Sciatic nerve (tissue), 2 donors: Measurements from ENCODE around the gene SLK. TPM values are rescaled to one million over a fixed set of nuclear protein-coding genes. Genes with fewer than 3 reads are reported as not detected.

Source experiments
- ATAC-seq: fragments of 200-7000 bp; cut with Tn5 transposase; one replicate; pipeline ENCODE4 v1.9.1; 2020; ENCODE audit warnings: mild to moderate bottlenecking, moderate library complexity
- DNase-seq: peaks from one replicate; pipeline ENCODE4 v3.0.0-alpha.2; 2020; ENCODE audit warnings: low spot score
- intact Hi-C: fragments of 100-400 bp; cut with DNase I; formaldehyde crosslinking; loops from one replicate; pipeline ENCODE4 v1.14.2; 2022
- microRNA-seq: library from miRNA; unstranded; fragments of <30 nt; microRNA quantifications from one replicate; pipeline ENCODE4 v1.2.0, GENCODE V29; 2020
- total RNA-seq: library from RNA; stranded (reverse); fragmentation: NEBNext Ultra II Directional; extraction: Animal tissue kit (Norgen Biotek cat#: 25700); gene quantifications from one replicate; pipeline ENCODE4 v1.2.1, GENCODE V29; 2021
- donor health status: DM: no; HTN: no; CAD: no.
- donor health status: DM: no; HTN: no; CAD: no.

The SLK gene
- total RNA-seq, 1 donor from 2014 or later = 52.5 TPM

- intact Hi-C loops = no loop called here
Observed at GRCh38 chr10:104076743-104077160, 109.8 kb downstream of the SLK start.

GRCh38 chr10:104077247-104077646 lies 110.3 kb downstream of the SLK start:
- intact Hi-C loops = no loop called here
- DNase-seq = no peak
- ATAC-seq = no peak

More at GRCh38 chr10:104076743-104077160, 109.8 kb downstream of the SLK start:
- ATAC-seq (peak; percentile 71), DNase-seq (no peak)

- no peak for ATAC-seq
- intact Hi-C loops = no loop called here
- DNase-seq = no peak
Observed at GRCh38 chr10:104077663-104078151, 110.8 kb downstream of the SLK start.

Small RNA genes lying within 50 kb of the gene (microRNA-seq; reads per million reads assigned to microRNA genes)
- gene MIR936 = not detected

Other genes with a start within 250 kb of the SLK start
- 166 TPM for gene SH3PXD2A, start 111.6 kb upstream of the SLK start, total RNA-seq
- gene STN1, start 49.0 kb upstream of the SLK start, total RNA-seq = 14.5 TPM
- gene COL17A1, start 118.7 kb downstream of the SLK start, total RNA-seq = 0.45 TPM
- gene SFR1, start 155.0 kb downstream of the SLK start, total RNA-seq = 7.8 TPM